ENCODE results near the gene VTN. TPM values are rescaled to one million over a fixed set of nuclear protein-coding genes. Genes with fewer than 3 reads are reported as not detected.

The VTN gene
- total and polyA plus RNA-seq, 11 donors = 16.9 to 120 (median 65.3) TPM

GRCh38 chr17:28404007-28404406 lies 33.9 kb upstream of the VTN start:
- TF ChIP-seq, protein P1, sequence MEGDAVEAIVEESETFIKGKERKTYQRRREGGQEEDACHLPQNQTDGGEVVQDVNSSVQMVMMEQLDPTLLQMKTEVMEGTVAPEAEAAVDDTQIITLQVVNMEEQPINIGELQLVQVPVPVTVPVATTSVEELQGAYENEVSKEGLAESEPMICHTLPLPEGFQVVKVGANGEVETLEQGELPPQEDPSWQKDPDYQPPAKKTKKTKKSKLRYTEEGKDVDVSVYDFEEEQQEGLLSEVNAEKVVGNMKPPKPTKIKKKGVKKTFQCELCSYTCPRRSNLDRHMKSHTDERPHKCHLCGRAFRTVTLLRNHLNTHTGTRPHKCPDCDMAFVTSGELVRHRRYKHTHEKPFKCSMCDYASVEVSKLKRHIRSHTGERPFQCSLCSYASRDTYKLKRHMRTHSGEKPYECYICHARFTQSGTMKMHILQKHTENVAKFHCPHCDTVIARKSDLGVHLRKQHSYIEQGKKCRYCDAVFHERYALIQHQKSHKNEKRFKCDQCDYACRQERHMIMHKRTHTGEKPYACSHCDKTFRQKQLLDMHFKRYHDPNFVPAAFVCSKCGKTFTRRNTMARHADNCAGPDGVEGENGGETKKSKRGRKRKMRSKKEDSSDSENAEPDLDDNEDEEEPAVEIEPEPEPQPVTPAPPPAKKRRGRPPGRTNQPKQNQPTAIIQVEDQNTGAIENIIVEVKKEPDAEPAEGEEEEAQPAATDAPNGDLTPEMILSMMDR (IDR thresholded peaks at IDR 0.05) = no peak
- TF ChIP-seq POLR2A (IDR thresholded peaks at IDR 0.05) = no peak
- WGBS, 4 donors = 80 to 89% (median 83%) methylated on average over 2 of the region's 2 CpGs
- ATAC-seq (no peak), DNase-seq (no peak)
- H3K9me3 ChIP-seq = no peaks in the 10 kb centered on the region
- intact Hi-C loops (cut with DNase I) = no loop called here
- H3K36me3 ChIP-seq = peaks cover 0 to 32% (median 15%) of the 10 kb centered on the region in 9 donors
- peak overlapping the region in 3 of 12 donors; percentile 70 to 80 (median 78) for H3K4me3 ChIP-seq
- H3K27ac ChIP-seq = peak overlapping the region in 1 of 12 donors; percentile 76
- peaks cover 0 to 59% (median 9%) of the 10 kb centered on the region in 12 donors for H3K4me1 ChIP-seq
- no peaks in the 10 kb centered on the region for H3K27me3 ChIP-seq

- Histone ChIP-seq H3K27ac (peak overlapping the region in 1 of 12 donors; percentile 76), H3K4me1 (peaks cover 0 to 71% (median 11%) of the 10 kb centered on the region in 12 donors), H3K36me3 (peaks cover 0 to 35% (median 17%) of the 10 kb centered on the region in 9 donors), H3K9me3 (no peaks in the 10 kb centered on the region), H3K27me3 (no peaks in the 10 kb centered on the region), H3K4me3 (no peak overlapping the region)
- no peak for DNase-seq
- no peak for ATAC-seq
- intact Hi-C loops (cut with DNase I) = no loop called here
- WGBS, 4 donors = 86 to 89% (median 87%) methylated on average over 6 of the region's 6 CpGs
- TF ChIP-seq POLR2A (IDR thresholded peaks at IDR 0.05) = no peak
- TF ChIP-seq, protein P1 (IDR thresholded peaks at IDR 0.05) = no peak
Observed at GRCh38 chr17:28402844-28403243, 32.7 kb upstream of the VTN start.

DNA sequence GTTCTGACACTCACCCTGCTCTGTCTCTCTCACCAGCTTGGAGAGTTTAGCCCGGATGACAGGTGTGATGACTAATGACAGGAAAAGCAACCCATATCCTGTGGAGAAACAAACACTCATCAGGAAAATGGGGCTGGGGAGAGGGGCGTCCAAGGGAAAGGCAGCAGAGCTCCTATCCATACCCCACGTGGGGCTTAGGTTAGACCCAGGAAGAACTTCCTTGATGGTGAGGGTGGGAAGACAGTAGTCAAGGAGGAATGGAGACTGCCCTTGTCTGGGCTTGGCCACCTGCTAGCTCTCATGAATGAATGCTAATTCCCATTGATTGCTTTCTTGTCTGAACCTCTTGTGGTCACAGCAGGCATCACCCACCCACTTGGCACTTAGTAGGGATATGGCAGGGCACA lies 32.1 kb upstream of the VTN start:
- no peaks in the 10 kb centered on the region for H3K9me3 ChIP-seq
- no peak overlapping the region for H3K4me3 ChIP-seq
- intact Hi-C loops (cut with DNase I) = no loop called here
- no peak for DNase-seq
- H3K4me1 ChIP-seq = peaks cover 0 to 73% (median 11%) of the 10 kb centered on the region in 12 donors
- H3K27ac ChIP-seq = peak overlapping the region in 1 of 12 donors; percentile 76
- no peak for ATAC-seq
- H3K27me3 ChIP-seq = no peaks in the 10 kb centered on the region
- H3K36me3 ChIP-seq = peaks cover 0 to 41% (median 17%) of the 10 kb centered on the region in 9 donors
- 17 to 42% (median 39%) methylated on average over 3 of the region's 3 CpGs for WGBS, 4 donors
- TF ChIP-seq, protein P1 (IDR thresholded peaks at IDR 0.05) = no peak
- no peak for TF ChIP-seq POLR2A (IDR thresholded peaks at IDR 0.05)

- no peaks in the 10 kb centered on the region for H3K9me3 ChIP-seq
- 86 to 95% (median 93%) methylated on average over 4 of the region's 4 CpGs for WGBS, 4 donors
- no peak for DNase-seq
- ATAC-seq = no peak
- peaks cover 0 to 59% (median 3%) of the 10 kb centered on the region in 12 donors for H3K4me1 ChIP-seq
- H3K36me3 ChIP-seq = peaks cover 0 to 64% (median 35%) of the 10 kb centered on the region in 9 donors
- no peak for TF ChIP-seq POLR2A (IDR thresholded peaks at IDR 0.05)
- TF ChIP-seq, protein P1 (IDR thresholded peaks at IDR 0.05) = no peak
- H3K27me3 ChIP-seq = no peaks in the 10 kb centered on the region
- peak overlapping the region in 1 of 12 donors; percentile 58 for H3K27ac ChIP-seq
- intact Hi-C loops (cut with DNase I) = no loop called here
- H3K4me3 ChIP-seq = no peak overlapping the region
Observed at GRCh38 chr17:28399808-28400207, 29.7 kb upstream of the VTN start.
